ENCODE data around the gene BNC2.

- TF ChIP-seq CTCF (IDR thresholded peaks at IDR 0.05) (no peak), POLR2A (IDR thresholded peaks at IDR 0.05) (no peak)
Observed at GRCh38 chr9:16512281-16512680, 358.2 kb downstream of the BNC2 start.
